ENCODE results near the gene ID4. TPM values are rescaled to one million over a fixed set of nuclear protein-coding genes. Genes with fewer than 3 reads are reported as not detected.

The ID4 gene
- total RNA-seq, 2 experiments from 2014 or later: 1.6 to 2.1 TPM

- H3K9me3 ChIP-seq (ENCODE audit: low read length): no peaks in the 10 kb centered on the region
- H3K4me2 ChIP-seq (ENCODE audit: low read length): no peak overlapping the region
- H3K36me3 ChIP-seq (ENCODE audit: insufficient read depth, low read length): no peaks in the 10 kb centered on the region
- no peak for DNase-seq (ENCODE audit: low spot score)
- H4K20me1 ChIP-seq (ENCODE audit: insufficient read depth, low read length): no peaks in the 10 kb centered on the region
- no peak for TF ChIP-seq EZH2phosphoT487 (IDR thresholded peaks at IDR 0.05; ENCODE audit: borderline replicate concordance, low read depth, low read length)
- no peak for TF ChIP-seq CTCF (conservative IDR thresholded peaks at IDR 0.05; ENCODE audit: low read length)
- CTCF ChIA-PET (ENCODE audit: unreplicated experiment): no interaction called here
- intact Hi-C loops (cut with micrococcal nuclease; ENCODE audit: unreplicated experiment): no loop called here
- POLR2A ChIA-PET: interaction anchor here (1.2 kb wide), 1 partner anchor 22 kb away, joined by 4 read pairs; no protein-coding TSS in a partner anchor
- no peaks in the 10 kb centered on the region for H3K79me2 ChIP-seq (ENCODE audit: insufficient read depth, low read depth, low read length)
- H3K4me1 ChIP-seq (ENCODE audit: insufficient read depth, low read length, poor library complexity, severe bottlenecking): no peaks in the 10 kb centered on the region
- BruUV-seq (replicated peaks): no TSS peak
- no peaks in the 10 kb centered on the region for H3K9me2 ChIP-seq (ENCODE audit: insufficient read depth, low read length)
- no peak overlapping the region for H3K27ac ChIP-seq (ENCODE audit: low read depth, low read length, poor library complexity, severe bottlenecking)
- no peak overlapping the region for H3K4me3 ChIP-seq (ENCODE audit: low read depth, low read length, poor library complexity, severe bottlenecking)
- H2AFZ ChIP-seq (ENCODE audit: low read length): no peak overlapping the region
These were observed 12.9 kb upstream of the ID4 start for GRCh38 chr6:19824058-19824807.

- peaks cover 3% of the 10 kb centered on the region; the same call in 1 of the 2 replicates for H3K36me3 ChIP-seq (ENCODE audit: insufficient read depth, low read length)
- TF ChIP-seq CTCF (conservative IDR thresholded peaks at IDR 0.05; ENCODE audit: low read length) (no peak), EZH2phosphoT487 (IDR thresholded peaks at IDR 0.05; ENCODE audit: borderline replicate concordance, low read depth, low read length) (no peak)
- no peaks in the 10 kb centered on the region for H4K20me1 ChIP-seq (ENCODE audit: insufficient read depth, low read length)
- POLR2A ChIA-PET: no interaction called here
- H3K4me2 ChIP-seq (ENCODE audit: low read length): no peak overlapping the region
- H3K79me2 ChIP-seq (ENCODE audit: insufficient read depth, low read depth, low read length): no peaks in the 10 kb centered on the region
- H3K27ac ChIP-seq (ENCODE audit: low read depth, low read length, poor library complexity, severe bottlenecking): no peak overlapping the region
- CTCF ChIA-PET (ENCODE audit: unreplicated experiment): no interaction called here
- no peak overlapping the region for H2AFZ ChIP-seq (ENCODE audit: low read length)
- H3K4me1 ChIP-seq (ENCODE audit: insufficient read depth, low read length, poor library complexity, severe bottlenecking): no peaks in the 10 kb centered on the region
- BruUV-seq (replicated peaks): no TSS peak
- no peak overlapping the region for H3K4me3 ChIP-seq (ENCODE audit: low read depth, low read length, poor library complexity, severe bottlenecking)
- DNase-seq (ENCODE audit: low spot score): no peak
- no peaks in the 10 kb centered on the region for H3K9me2 ChIP-seq (ENCODE audit: insufficient read depth, low read length)
- intact Hi-C loops (cut with micrococcal nuclease; ENCODE audit: unreplicated experiment): no loop called here
- H3K9me3 ChIP-seq (ENCODE audit: low read length): no peaks in the 10 kb centered on the region
These were observed 9.9 kb upstream of the ID4 start for GRCh38 chr6:19827247-19827646.

GRCh38 chr6:19827903-19828302, 9.3 kb upstream of the ID4 start:
- BruUV-seq (replicated peaks): no TSS peak
- no peak for TF ChIP-seq CTCF (conservative IDR thresholded peaks at IDR 0.05; ENCODE audit: low read length)
- no peak for TF ChIP-seq EZH2phosphoT487 (IDR thresholded peaks at IDR 0.05; ENCODE audit: borderline replicate concordance, low read depth, low read length)

More at GRCh38 chr6:19827903-19828302, 9.3 kb upstream of the ID4 start:
- H3K27ac ChIP-seq (ENCODE audit: low read depth, low read length, poor library complexity, severe bottlenecking): no peak overlapping the region
- no peaks in the 10 kb centered on the region for H4K20me1 ChIP-seq (ENCODE audit: insufficient read depth, low read length)
- no peaks in the 10 kb centered on the region for H3K9me2 ChIP-seq (ENCODE audit: insufficient read depth, low read length)
- POLR2A ChIA-PET: no interaction called here
- no peak overlapping the region for H3K4me2 ChIP-seq (ENCODE audit: low read length)
- H3K79me2 ChIP-seq (ENCODE audit: insufficient read depth, low read depth, low read length): no peaks in the 10 kb centered on the region; the same call in 1 of the 2 replicates
- intact Hi-C loops (cut with micrococcal nuclease; ENCODE audit: unreplicated experiment): no loop called here
- no peaks in the 10 kb centered on the region for H3K9me3 ChIP-seq (ENCODE audit: low read length)
- CTCF ChIA-PET (ENCODE audit: unreplicated experiment): no interaction called here
- DNase-seq (ENCODE audit: low spot score): no peak
- H3K36me3 ChIP-seq (ENCODE audit: insufficient read depth, low read length): peaks cover 3% of the 10 kb centered on the region; the same call in 1 of the 2 replicates
- H3K4me3 ChIP-seq (ENCODE audit: low read depth, low read length, poor library complexity, severe bottlenecking): no peak overlapping the region
- no peaks in the 10 kb centered on the region for H3K4me1 ChIP-seq (ENCODE audit: insufficient read depth, low read length, poor library complexity, severe bottlenecking)
- H2AFZ ChIP-seq (ENCODE audit: low read length): no peak overlapping the region
